Measurements from ENCODE around the gene HOXD12. TPM values are rescaled to one million over a fixed set of nuclear protein-coding genes. Genes with fewer than 3 reads are reported as not detected.

The HOXD12 gene
- total RNA-seq, 4 donors from 2014 or later, result 0.27 TPM; not detected in 3

DNA sequence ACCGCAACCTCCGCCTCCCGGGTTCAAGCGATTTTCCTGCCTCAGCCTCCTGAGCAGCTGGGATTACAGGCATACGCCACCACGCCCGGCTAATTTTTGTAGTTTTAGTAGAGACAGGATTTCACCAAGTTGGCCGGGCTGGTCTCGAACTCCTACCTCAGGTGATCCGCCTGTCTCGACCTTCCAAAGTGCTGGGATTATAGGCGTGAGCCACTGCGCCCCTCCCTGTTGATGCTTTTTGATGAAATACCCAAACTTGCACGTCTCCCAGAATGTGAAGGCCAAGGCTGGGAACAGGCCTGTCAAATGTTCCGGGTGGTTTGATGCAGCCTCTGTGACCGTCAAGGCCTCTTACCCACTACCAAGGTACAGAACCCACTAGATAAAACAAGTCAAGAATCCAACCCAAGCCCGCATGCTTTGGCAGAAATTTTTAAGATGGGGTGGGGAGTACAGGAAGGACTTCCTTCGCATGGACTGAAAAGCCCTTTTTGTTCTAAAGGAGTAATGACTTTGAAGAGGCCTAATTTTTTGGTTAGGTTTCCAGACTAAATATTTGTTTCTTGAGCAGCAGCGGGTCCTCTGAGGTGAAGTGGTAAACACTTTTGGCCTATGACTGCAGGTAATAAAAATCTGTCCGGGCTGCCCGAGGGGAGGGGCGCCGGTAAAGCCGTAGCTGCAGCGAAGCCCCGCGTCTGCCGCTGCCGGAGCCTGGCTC, 12.1 kb upstream of the HOXD12 start:
- intact Hi-C loops (cut with DNase I; ENCODE audit: low total_unique reads), result loop anchor here (5.0 kb wide), 1 partner anchor 400 kb away; no protein-coding TSS in a partner anchor
- no peak for TF ChIP-seq POLR2A (IDR thresholded peaks at IDR 0.05)
- TF ChIP-seq, protein P1, sequence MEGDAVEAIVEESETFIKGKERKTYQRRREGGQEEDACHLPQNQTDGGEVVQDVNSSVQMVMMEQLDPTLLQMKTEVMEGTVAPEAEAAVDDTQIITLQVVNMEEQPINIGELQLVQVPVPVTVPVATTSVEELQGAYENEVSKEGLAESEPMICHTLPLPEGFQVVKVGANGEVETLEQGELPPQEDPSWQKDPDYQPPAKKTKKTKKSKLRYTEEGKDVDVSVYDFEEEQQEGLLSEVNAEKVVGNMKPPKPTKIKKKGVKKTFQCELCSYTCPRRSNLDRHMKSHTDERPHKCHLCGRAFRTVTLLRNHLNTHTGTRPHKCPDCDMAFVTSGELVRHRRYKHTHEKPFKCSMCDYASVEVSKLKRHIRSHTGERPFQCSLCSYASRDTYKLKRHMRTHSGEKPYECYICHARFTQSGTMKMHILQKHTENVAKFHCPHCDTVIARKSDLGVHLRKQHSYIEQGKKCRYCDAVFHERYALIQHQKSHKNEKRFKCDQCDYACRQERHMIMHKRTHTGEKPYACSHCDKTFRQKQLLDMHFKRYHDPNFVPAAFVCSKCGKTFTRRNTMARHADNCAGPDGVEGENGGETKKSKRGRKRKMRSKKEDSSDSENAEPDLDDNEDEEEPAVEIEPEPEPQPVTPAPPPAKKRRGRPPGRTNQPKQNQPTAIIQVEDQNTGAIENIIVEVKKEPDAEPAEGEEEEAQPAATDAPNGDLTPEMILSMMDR (IDR thresholded peaks at IDR 0.05), result no peak
- peak in 1 of 2 donors; percentile 68 for DNase-seq (ENCODE audit: low spot score in 2 of 2)
- no peak overlapping the region for H3K4me3 ChIP-seq (ENCODE audit: low read depth, poor library complexity, severe bottlenecking)
- 45 to 46% methylated on average over 29 of the region's 29 CpGs for WGBS, 2 donors

DNA sequence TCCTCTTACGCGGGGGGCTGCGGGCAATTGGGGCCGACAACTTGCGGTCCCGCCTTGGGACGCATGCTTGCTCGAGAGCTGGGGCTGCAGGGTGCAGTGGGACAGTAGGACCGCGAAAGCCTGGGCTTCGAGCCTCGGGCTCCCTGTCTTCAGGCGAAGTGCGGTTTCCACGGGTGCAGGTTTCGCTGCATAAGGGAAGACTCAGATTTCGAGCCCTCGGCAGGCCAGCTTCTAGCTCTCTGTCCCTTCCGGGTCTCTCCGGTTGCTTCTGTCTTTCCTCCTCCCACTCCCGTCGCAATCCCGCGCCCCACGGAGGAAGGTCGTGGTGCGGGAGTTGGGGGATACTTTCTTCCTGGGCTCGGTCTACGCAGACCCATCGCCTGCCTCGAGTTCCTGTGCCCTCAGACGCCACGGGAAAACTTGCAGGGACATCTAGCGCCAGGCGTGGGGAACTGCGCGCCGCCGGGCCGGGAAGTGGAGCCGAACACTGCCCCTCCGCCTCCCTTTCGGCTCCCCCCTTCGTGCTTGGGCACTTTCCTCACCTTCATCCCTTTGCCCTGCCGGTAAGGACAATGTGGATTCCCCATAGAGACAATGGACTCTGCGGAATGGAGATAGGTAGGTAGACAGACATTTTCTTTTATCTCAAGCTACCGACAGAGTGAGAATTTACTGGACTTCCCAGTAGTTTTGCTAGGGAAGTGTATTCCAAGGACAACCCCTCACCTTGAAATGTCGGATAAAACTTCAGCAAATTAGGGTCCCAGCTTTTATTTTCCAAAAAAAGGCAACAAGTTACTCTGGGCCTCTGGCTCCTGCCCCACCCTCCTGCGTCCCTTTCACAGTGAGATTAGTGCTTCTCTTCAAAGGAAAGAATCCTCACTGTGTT, 11.3 kb upstream of the HOXD12 start:
- peak in 1 of 2 donors; percentile 92 for DNase-seq (ENCODE audit: low spot score in 2 of 2)
- TF ChIP-seq, protein P1 (IDR thresholded peaks at IDR 0.05), result no peak
- no peak for TF ChIP-seq POLR2A (IDR thresholded peaks at IDR 0.05)
- H3K4me3 ChIP-seq (ENCODE audit: low read depth, poor library complexity, severe bottlenecking), result no peak overlapping the region
- intact Hi-C loops (cut with DNase I; ENCODE audit: low total_unique reads), result loop anchor here (5.0 kb wide), 1 partner anchor 401 kb away; no protein-coding TSS in a partner anchor
- 5 to 8% methylated on average over 41 to 48 of the region's 49 CpGs for WGBS, 2 donors

DNA sequence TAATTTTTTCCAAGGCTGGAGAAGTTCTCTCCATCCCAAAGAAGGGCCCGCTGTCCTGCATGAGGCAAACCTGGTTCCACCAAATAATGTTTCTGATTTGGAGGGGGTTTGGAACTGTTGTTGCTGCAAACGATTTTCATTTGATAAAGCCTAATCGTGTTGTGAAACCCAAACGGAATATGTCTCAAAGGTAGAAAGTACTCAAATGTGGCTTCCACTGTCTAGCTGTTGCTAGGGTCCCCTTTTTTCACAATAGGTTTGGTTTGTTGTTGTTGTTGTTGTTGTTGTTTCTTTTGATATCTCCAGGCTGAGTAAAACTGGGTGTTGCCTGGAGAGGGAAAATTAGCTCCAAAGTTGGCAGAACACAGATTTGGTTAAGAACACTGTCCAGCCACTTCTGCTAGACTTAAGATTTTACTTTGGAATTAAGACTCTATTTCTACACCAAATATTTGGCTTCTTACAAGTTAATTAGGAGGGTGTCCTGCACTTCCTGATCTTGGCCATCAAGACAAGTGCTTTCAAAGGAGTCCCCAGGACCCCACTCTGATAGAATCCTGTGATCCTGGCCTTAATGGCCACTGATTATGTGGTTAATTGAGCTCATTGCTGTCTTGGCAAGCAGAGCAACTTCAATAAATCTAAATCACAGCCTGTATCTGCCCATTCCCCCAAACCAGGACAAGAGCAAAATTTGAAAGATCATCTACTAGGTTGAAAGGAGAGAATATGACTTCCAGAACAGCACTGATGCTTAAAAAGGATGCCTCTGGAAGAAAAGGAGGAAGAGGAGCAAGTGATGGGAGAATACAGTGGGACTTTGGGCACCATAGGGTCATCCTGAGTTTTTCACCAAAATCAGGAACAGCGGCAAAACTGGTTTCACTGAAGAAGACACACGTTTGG, 10.4 kb upstream of the HOXD12 start:
- no peak overlapping the region for H3K4me3 ChIP-seq (ENCODE audit: low read depth, poor library complexity, severe bottlenecking)
- DNase-seq (ENCODE audit: low spot score in 2 of 2), result peak in 1 of 2 donors; percentile 17
- WGBS, 2 donors, result 10 to 13% methylated on average over 6 of the region's 6 CpGs
- TF ChIP-seq, protein P1 (IDR thresholded peaks at IDR 0.05), result no peak
- intact Hi-C loops (cut with DNase I; ENCODE audit: low total_unique reads), result loop anchor here (5.0 kb wide), 1 partner anchor 402 kb away; no protein-coding TSS in a partner anchor

DNA sequence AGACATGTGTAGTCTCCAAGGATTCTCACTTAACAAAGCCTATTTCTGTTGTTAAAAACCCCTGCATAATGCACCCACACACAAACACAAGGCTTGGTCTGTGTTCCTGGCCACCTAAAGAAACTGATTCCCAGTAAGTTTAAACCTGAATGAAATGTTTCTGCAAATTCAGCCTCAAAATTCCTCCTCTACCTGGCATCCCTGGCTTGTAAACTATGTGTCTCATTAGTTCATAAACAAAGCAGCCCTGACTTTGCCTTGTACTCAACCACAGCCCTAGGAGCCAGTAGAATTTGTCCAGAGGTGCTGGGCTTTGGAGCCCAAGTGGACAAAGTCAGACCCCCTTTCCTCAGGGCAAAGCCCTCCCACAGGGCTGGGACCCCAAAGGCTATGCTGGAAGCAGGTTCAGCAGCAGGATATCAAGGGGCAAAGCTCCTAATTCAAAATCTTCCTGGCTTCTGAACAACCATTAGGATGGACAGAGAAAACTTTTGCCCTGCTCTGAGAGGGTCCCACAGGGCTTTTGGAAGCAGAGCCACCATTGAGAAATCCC, 9.7 kb upstream of the HOXD12 start:
- H3K4me3 ChIP-seq (ENCODE audit: low read depth, poor library complexity, severe bottlenecking), result no peak overlapping the region
- no peak for TF ChIP-seq POLR2A (IDR thresholded peaks at IDR 0.05)
- TF ChIP-seq, protein P1 (IDR thresholded peaks at IDR 0.05), result no peak
- intact Hi-C loops (cut with DNase I; ENCODE audit: low total_unique reads), result loop anchor here (5.0 kb wide), 1 partner anchor 403 kb away; no protein-coding TSS in a partner anchor
- peak in 1 of 2 donors; percentile 50 for DNase-seq (ENCODE audit: low spot score in 2 of 2)

DNA sequence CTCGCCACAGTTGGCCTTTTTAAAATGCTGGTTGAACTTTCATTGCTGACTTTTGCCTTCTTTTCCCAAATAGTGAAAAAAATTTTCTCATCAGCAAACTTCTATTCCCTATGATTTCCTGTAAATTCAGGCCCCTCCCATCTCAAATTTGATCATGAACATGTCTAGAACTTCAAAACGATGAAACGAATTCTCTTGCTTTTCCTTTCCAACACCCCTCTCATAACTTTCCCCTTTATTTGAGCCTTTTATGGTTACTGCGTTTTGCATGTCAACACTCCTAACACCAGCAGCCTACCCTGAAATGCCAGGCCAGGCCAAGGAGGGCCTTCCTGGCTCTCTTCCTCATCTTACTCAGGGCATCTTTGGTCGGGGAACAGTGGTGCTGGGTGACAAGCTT, 8.7 kb upstream of the HOXD12 start:
- intact Hi-C loops (cut with DNase I; ENCODE audit: low total_unique reads), result no loop called here
- H3K4me3 ChIP-seq (ENCODE audit: low read depth, poor library complexity, severe bottlenecking), result no peak overlapping the region
- 35 to 36% methylated on average over 5 of the region's 5 CpGs for WGBS, 2 donors
- no peak for TF ChIP-seq POLR2A (IDR thresholded peaks at IDR 0.05)
- TF ChIP-seq, protein P1 (IDR thresholded peaks at IDR 0.05), result no peak
- DNase-seq (ENCODE audit: low spot score in 2 of 2), result peak in 1 of 2 donors; percentile 48

All from lower leg skin (tissue), 4 donors.